Stimulated activated CD8-positive, alpha-beta memory T cell treated with anti-CD3 and anti-CD28 coated beads, Interleukin-12 subunit alpha, Interleukin-12 subunit beta, amount 100 ng/mL, for 24 hours (primary cell): ENCODE results near the gene PTPRN2.

Experiments used
- DNase-seq: peaks from one replicate; pipeline ENCODE4 v3.0.0-alpha.2; 2020; ENCODE audit errors: extremely low read depth

PTPRN2 gene

GRCh38 chr7:157977717-157978496 is 609.7 kb downstream of the PTPRN2 start:
- no peak for DNase-seq

GRCh38 chr7:157977306-157977705 is 610.3 kb downstream of the PTPRN2 start:
- no peak for DNase-seq

GRCh38 chr7:157976406-157976805 is 611.2 kb downstream of the PTPRN2 start:
- no peak for DNase-seq

GRCh38 chr7:157975401-157976372 is 611.9 kb downstream of the PTPRN2 start:
- no peak for DNase-seq

GRCh38 chr7:157974678-157975230 is 612.9 kb downstream of the PTPRN2 start:
- no peak for DNase-seq

- no peak for DNase-seq
Measured at GRCh38 chr7:157973971-157974677, 613.5 kb downstream of the PTPRN2 start.

- no peak for DNase-seq
Measured at GRCh38 chr7:157972914-157973313, 614.7 kb downstream of the PTPRN2 start.

GRCh38 chr7:157971501-157971900 is 616.1 kb downstream of the PTPRN2 start:
- DNase-seq, result no peak

- no peak for DNase-seq
Measured at GRCh38 chr7:157970744-157971143, 616.9 kb downstream of the PTPRN2 start.

- no peak for DNase-seq
Measured at GRCh38 chr7:157969995-157970394, 617.6 kb downstream of the PTPRN2 start.

- no peak for DNase-seq
Measured at GRCh38 chr7:157966490-157966889, 621.1 kb downstream of the PTPRN2 start.

- no peak for DNase-seq
Measured at GRCh38 chr7:157964521-157964920, 623.1 kb downstream of the PTPRN2 start.

- no peak for DNase-seq
Measured at GRCh38 chr7:157964016-157964415, 623.6 kb downstream of the PTPRN2 start.

- no peak for DNase-seq
Measured at GRCh38 chr7:157963526-157963925, 624.1 kb downstream of the PTPRN2 start.

- no peak for DNase-seq
Measured at GRCh38 chr7:157962458-157963306, 624.9 kb downstream of the PTPRN2 start.

GRCh38 chr7:157961731-157962457 is 625.7 kb downstream of the PTPRN2 start:
- DNase-seq, result no peak

GRCh38 chr7:157955348-157955999 is 632.1 kb downstream of the PTPRN2 start:
- DNase-seq, result no peak

- no peak for DNase-seq
Measured at GRCh38 chr7:157954901-157955300, 632.7 kb downstream of the PTPRN2 start.

GRCh38 chr7:157952841-157953645 is 634.6 kb downstream of the PTPRN2 start:
- DNase-seq, result no peak
